GM18498 (cell line): ENCODE results near the gene PIGU.

Experiments
- ATAC-seq: cut with Tn5 transposase; IDR thresholded peaks from one replicate; pipeline ENCODE4 v1.9.1; 2021; ENCODE audit warnings: mild to moderate bottlenecking, moderate library complexity; ENCODE audit not compliant: unreplicated experiment

The PIGU gene

GRCh38 chr20:34579979-34580940, 96.6 kb downstream of the PIGU start:
- ATAC-seq: no peak

DNA sequence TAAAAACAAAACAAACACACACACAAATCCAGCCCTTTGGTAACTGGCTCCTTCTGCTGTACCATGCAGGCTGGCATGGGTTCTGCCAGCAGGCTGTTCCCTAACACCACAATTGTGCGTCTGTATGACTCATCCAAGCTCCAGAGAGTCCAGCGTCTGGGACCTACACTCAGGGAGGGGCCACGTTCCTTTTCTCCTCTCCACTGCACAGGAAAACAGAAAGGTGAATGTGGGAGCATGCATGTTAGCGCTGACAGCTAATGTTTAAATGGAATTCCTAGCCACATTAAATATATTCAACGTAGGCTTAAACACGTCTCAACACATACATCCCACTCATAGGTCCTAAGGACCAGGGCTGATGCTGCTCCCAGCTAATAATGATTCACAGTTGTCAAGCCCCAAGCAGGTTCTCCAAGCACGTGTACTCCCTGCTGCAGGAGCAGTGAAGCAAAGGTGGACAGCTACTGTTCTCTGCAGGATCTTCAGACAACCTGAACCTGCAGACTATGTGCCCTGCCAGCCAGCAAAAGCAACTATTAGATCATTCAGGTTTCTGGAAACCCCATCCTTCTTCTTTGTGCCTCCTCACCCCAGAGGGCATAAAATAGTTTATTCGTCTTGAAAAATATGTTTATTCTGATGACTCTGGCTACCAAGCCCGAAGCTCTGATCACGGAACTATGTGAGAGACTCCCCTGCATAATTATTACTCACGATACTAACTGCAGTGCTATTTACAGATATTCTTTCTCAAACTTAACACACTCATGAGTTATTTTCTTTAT, 97.5 kb downstream of the PIGU start:
- ATAC-seq: no peak

DNA sequence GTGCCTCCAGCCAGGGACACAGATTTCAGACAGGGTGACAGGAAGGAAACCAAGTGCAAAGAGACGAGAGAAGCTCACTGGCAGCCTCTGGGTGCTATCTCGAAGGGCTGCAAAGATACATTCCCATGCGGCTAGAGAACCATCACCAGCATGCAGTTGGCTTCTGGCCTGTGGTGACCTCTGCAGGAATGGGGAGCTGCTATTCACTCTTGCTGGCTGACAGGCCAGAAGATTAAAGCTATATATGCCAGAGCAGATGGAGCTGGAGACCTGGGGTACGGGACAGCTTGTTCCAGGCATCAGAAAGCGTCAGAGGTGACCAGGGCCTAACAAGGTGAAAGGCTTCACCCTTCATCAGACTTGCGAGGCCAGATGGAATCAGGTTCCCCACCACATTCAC, 98.4 kb downstream of the PIGU start:
- ATAC-seq: no peak

GRCh38 chr20:34578025-34578424, 98.9 kb downstream of the PIGU start:
- ATAC-seq: no peak

- ATAC-seq: no peak
Observed at GRCh38 chr20:34577061-34577460, 99.8 kb downstream of the PIGU start.

- ATAC-seq: no peak
Observed at GRCh38 chr20:34575756-34576155, 101.1 kb downstream of the PIGU start.

- no peak for ATAC-seq
Observed at GRCh38 chr20:34575271-34575670, 101.6 kb downstream of the PIGU start.

- ATAC-seq: no peak
Observed at GRCh38 chr20:34574861-34575260, 102.0 kb downstream of the PIGU start.

DNA sequence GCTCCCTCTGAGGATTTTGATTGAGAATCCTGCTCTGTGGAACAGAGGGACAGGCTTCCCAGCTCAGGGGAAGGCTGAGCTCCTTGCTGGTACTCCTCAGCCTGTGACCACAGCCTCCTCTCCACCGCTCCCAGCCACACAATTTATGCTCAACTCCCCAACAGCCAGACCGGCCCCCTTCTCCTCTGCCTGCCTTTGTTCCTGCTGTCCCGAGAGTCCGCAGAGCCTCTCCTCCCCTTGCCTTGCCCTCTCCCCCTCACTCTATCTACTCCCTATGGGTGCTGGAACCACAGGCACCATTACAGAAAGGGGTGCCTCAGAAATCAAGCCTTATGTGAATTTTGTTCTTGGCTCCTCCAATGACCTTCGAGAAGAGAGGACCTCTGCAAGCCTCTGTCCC, 102.5 kb downstream of the PIGU start:
- ATAC-seq: no peak

GRCh38 chr20:34573541-34574300, 103.2 kb downstream of the PIGU start:
- ATAC-seq: no peak

DNA sequence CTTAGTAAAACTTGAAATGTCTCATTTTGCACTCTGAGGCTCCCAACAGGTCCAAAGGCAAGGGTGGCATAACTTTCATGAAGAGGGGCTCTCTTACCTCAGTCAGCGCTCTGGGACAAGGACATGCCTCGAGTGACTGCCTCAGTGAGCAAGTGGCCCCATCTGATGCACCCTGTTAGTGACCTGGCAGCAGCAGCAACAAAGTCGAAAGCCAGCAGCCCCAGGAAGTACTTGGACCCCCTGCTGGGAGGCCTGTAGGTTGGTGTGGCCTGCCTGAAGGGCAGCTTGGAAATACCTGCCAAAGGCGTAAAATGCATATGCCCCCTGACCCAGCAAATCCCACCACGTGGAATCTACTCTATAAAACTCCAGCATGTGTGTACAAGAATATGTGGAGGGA, 105.1 kb downstream of the PIGU start:
- ATAC-seq: no peak

DNA sequence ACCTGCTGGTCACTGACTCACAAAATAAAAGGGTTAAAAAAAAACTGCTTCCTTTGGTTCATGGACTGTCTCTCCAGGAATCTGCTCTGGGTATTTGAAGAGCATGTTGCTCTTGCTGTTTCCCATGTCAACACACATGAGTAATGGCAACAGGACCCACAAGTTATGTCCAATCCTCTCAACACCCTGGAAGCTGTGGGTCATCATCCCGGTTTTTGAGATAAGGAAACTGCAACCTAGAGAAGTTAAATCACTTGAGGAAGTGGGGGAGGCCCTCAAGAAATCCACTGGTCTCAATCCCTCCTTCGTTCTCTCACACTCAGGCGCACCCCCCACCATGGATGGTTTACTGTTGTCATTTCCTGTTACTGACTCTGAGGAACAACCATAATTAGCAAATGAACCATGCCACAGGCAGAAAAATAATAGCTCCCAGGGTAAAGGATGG, 106.0 kb downstream of the PIGU start:
- no peak for ATAC-seq

DNA sequence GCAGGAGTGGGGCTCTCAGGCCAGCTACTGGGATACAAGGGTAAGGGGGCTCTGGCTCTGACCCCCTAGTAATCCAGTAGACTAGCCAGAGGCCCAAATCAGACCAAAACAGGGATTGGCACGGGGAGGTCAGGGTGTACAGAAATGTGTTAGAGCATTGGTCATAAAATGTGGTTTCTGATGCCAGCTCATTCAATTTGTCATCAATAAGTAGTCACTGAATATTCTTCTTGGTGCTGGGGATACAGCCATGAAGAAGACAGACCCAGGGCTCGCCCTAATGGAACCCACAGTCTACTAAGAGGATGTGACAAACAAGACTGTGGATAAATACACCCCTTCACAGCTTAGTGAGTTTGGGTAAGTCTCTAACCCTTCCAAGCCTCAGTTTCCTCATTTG, 107.3 kb downstream of the PIGU start:
- no peak for ATAC-seq

DNA sequence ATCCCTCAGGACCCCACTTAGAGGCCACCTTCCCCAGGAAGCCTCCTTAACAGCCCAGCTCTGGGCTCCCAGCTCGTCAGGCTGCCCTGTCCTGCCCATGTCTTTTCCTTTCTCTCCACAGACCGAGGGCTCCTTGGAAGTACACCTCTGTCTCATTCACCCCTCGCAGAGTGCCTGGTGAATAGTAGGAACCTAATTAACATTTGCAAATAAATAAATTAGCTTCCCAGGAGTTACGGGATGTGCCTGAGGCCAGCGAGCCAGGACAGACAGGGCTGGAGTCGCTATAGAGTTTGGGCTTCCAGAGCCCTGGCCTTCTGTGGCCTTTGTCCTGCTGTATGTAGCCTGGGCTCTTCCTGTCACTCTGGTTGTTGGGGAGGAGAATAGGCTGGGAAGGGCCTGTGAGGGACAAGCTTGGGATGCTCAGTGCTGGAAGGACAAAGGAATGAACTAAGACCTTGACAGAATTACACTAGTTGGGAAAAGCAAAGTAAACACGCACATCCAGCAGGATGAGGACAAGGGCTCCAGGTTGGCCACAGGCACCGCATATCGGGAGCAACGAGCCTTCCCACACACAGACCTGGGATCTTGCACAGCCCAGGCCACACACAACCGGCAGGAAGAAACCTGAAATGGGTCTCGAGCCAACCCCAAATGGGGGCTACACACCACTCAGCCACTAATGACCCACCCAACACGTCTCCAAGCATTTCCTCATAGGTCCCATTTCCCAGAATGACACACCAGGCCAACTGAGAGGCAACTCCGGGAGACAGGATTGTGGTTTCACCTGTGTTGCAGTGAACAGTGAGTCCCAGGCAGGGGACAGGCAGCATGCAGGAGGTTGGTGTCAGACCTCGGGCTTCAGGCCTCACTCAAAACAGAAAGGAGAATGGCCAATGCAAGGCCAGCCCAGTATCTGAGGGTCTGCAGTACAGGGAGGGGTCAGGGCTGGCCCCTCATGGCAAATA, 108.7 kb downstream of the PIGU start:
- no peak for ATAC-seq

GRCh38 chr20:34566978-34567891, 109.7 kb downstream of the PIGU start:
- no peak for ATAC-seq

- no peak for ATAC-seq
Observed at GRCh38 chr20:34564833-34565232, 112.1 kb downstream of the PIGU start.

DNA sequence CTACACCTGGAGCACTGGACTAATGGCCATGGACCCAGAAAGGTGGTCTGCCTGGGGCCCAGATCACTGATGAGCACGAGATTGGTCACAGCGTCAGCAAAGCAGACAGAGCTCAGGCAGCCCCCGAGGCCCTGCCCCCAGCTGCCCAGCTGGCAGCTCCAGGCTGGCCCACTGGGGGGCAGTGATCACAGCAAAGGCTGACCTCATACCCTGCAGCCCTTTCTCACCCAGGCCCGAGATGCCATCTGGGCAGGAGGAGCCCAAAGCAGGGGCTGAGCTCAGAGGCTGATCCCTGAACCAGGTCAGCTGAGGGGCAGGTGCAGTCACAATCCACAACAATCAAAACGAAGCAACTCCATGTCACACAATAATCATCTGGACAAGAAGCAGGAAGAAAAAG, 114.3 kb downstream of the PIGU start:
- ATAC-seq: no peak

DNA sequence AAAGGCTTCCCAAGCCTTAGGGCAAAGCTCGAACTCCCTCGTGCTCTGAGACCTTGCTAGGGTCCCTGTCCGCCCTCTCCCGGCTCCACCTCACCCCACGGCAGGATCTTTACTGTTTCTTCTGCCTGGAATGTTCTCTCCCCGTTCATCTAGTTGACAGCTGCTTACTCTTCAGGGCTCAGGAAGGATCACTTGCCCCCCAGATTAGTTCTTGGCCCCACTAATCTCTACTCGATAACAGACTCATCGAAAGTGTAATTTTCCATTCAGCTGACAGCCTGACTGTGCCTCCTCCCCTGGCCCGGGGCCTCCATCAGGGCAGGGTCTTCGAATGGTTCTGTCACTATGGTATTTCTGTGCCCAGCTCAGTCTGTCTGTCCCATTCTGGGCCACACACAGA, 115.2 kb downstream of the PIGU start:
- ATAC-seq: no peak

- no peak for ATAC-seq
Observed at GRCh38 chr20:34560614-34561013, 116.3 kb downstream of the PIGU start.
